HCT116 (cell line): ENCODE measurements around the gene TMEM178B. TPM values are rescaled to one million over a fixed set of nuclear protein-coding genes. Genes with fewer than 3 reads are reported as not detected.

Source experiments
- ATAC-seq: fragments of 200-7000 bp; cut with Tn5 transposase; 2 replicates; pipeline ENCODE4 v1.9.1; 2020; ENCODE audit warnings: mild to moderate bottlenecking, moderate library complexity
- BruUV-seq: library from RNA; stranded (reverse); fragments of 400-500 nt; replicated peaks from 2 replicates; lab custom pipeline; 2021; lab: Mats Ljungman, UMichigan
- CTCF ChIA-PET: fragments of 300-600 bp; sonication (Branson Sonifier 250); formaldehyde crosslinking; loops from one replicate; lab custom pipeline; 2021; ENCODE audit warnings: antibody characterized with exemption; lab: Charles Lee
- POLR2A ChIA-PET: fragments of 300-600, 350-600 bp; sonication (Branson Sonifier 250); formaldehyde crosslinking; loops from one replicate; lab custom pipeline; 2021; ENCODE audit warnings: antibody characterized with exemption; lab: Charles Lee
- RAD21 ChIA-PET, 2 experiments: fragments of 300-600 bp; sonication (Branson Sonifier 250); formaldehyde crosslinking; loops; one replicate each; lab custom pipeline; 2023; ENCODE audit warnings: low total read pairs in 2 of 2; ENCODE audit not compliant: uncharacterized antibody in 2 of 2, unreplicated experiment in 2 of 2, low non-redundant PET in 1 of 2; lab: Charles Lee
- DNase-seq: peaks from one replicate; pipeline ENCODE4 v3.0.0-alpha.2; 2010; ENCODE audit warnings: low read depth, low spot score
- H2AFZ ChIP-seq: fragments of 200-600 bp; shearing (Covaris generic), sonication (generic); 2 replicates; pipeline ENCODE4 v1.6.1; 2017; ENCODE audit warnings: low read depth, mixed run types, mixed read lengths, antibody characterized with exemption, low read length; ENCODE audit not compliant: poor library complexity, severe bottlenecking
- H3K27ac ChIP-seq: 2 replicates; pipeline ENCODE4 v1.5.1; 2012; ENCODE audit warnings: low read depth, low read length
- H3K27me3 ChIP-seq: fragments of 200-600 bp; sonication (generic); 2 replicates; pipeline ENCODE4 v1.6.1; 2016; ENCODE audit warnings: mixed run types, low read length, mixed read lengths; ENCODE audit not compliant: insufficient read depth
- H3K36me3 ChIP-seq, 2 experiments: fragments of 200-500 bp in 1 of 2; fragments of 200-600 bp in 1 of 2; sonication (Bioruptor generic) in 1 of 2; sonication (generic) in 1 of 2; 2 replicates each; pipeline versions ENCODE4 v1.5.1 to v1.6.1; 2014 to 2016; ENCODE audit warnings: low read length in 2 of 2, inconsistent platforms in 1 of 2, mixed read lengths in 1 of 2, mixed run types in 1 of 2; ENCODE audit not compliant: insufficient read depth in 2 of 2, control insufficient read depth in 1 of 2
- H3K4me1 ChIP-seq, 2 experiments: fragments of 200-600 bp in 1 of 2; sonication (generic) in 1 of 2; 2 replicates each; pipeline versions ENCODE4 v1.5.1 to v1.6.1; 2012 to 2017; ENCODE audit warnings: low read length in 2 of 2, inconsistent platforms in 1 of 2, mild to moderate bottlenecking in 1 of 2, mixed read lengths in 1 of 2, mixed run types in 1 of 2, moderate library complexity in 1 of 2; ENCODE audit not compliant: insufficient read depth in 2 of 2, control insufficient read depth in 1 of 2
- H3K4me2 ChIP-seq: fragments of 200-600 bp; sonication (generic); 2 replicates; pipeline ENCODE4 v1.6.1; 2017; ENCODE audit warnings: mixed run types, low read length, mixed read lengths
- H3K4me3 ChIP-seq, 2 experiments: fragments of 200-600 bp in 1 of 2; sonication (generic) in 1 of 2; replicated peaks in 1 of 2; 2 replicates each; pipeline ENCODE4 v1.5.1; 2011 to 2016; ENCODE audit warnings: low read length in 2 of 2, control low read depth in 1 of 2, low read depth in 1 of 2, mild to moderate bottlenecking in 1 of 2, mixed read lengths in 1 of 2, mixed run types in 1 of 2
- H3K79me2 ChIP-seq: fragments of 200-600 bp; sonication (generic); 2 replicates; pipeline ENCODE4 v1.6.1; 2017; ENCODE audit warnings: mild to moderate bottlenecking, mixed run types, low read length, moderate library complexity, mixed read lengths; ENCODE audit not compliant: insufficient read depth
- H3K9ac ChIP-seq: fragments of 200-600 bp; sonication (generic); 2 replicates; pipeline ENCODE4 v1.6.1; 2016; ENCODE audit warnings: low read length, mixed read lengths
- H3K9me2 ChIP-seq: fragments of 200-600 bp; sonication (generic), shearing (Covaris generic); 2 replicates; pipeline ENCODE4 v1.6.1; 2017; ENCODE audit warnings: mixed run types, mild to moderate bottlenecking, moderate library complexity; ENCODE audit not compliant: insufficient read depth
- H3K9me3 ChIP-seq, 2 experiments: fragments of 200-500 bp in 1 of 2; fragments of 200-600 bp in 1 of 2; sonication (Bioruptor generic) in 1 of 2; sonication (generic) in 1 of 2; 2 replicates each; pipeline ENCODE4 v1.6.1; 2014 to 2017; ENCODE audit warnings: low read length in 2 of 2, mixed read lengths in 2 of 2, inconsistent platforms in 1 of 2, low read depth in 1 of 2, mild to moderate bottlenecking in 1 of 2, mixed run types in 1 of 2, moderate library complexity in 1 of 2; ENCODE audit not compliant: control insufficient read depth in 1 of 2, insufficient read depth in 1 of 2
- H4K20me1 ChIP-seq: fragments of 200-600 bp; sonication (generic), shearing (Covaris generic); 2 replicates; pipeline ENCODE4 v1.6.1; 2017; ENCODE audit warnings: mixed run types, mild to moderate bottlenecking, moderate library complexity; ENCODE audit not compliant: insufficient read depth
- EGR1 ChIP-seq: IDR thresholded peaks from 2 replicates; pipeline ENCODE4 v1.6.1; 2012; ENCODE audit warnings: low read depth
- ELF1 ChIP-seq: IDR thresholded peaks from 2 replicates; pipeline ENCODE4 v1.6.1; 2012; ENCODE audit warnings: low read depth, borderline replicate concordance
- FOSL1 ChIP-seq: IDR thresholded peaks from 2 replicates; pipeline ENCODE4 v1.6.1; 2012; ENCODE audit warnings: low read depth
- JUND ChIP-seq: IDR thresholded peaks from 2 replicates; pipeline ENCODE4 v1.6.1; 2012
- POLR2A ChIP-seq: IDR thresholded peaks from 2 replicates; pipeline ENCODE4 v1.7.0; 2011; ENCODE audit warnings: borderline replicate concordance; ENCODE audit not compliant: insufficient read depth, insufficient read length; ENCODE audit errors: extremely low read depth
- POLR2AphosphoS5 ChIP-seq: IDR thresholded peaks from 2 replicates; pipeline ENCODE4 v1.6.1; 2011; ENCODE audit warnings: mild to moderate bottlenecking, low read depth, low read length, moderate library complexity
- RAD21 ChIP-seq: IDR thresholded peaks from 2 replicates; pipeline ENCODE4 v1.6.1; 2012; ENCODE audit warnings: low read depth, mild to moderate bottlenecking
- SIN3A ChIP-seq: IDR thresholded peaks from 2 replicates; pipeline ENCODE4 v1.6.1; 2012; ENCODE audit warnings: low read depth
- SRF ChIP-seq: IDR thresholded peaks from 2 replicates; pipeline ENCODE4 v1.6.1; 2012; ENCODE audit warnings: low read depth
- TCF7L2 ChIP-seq: IDR thresholded peaks from 2 replicates; pipeline ENCODE4 v1.7.0; 2011; ENCODE audit warnings: borderline replicate concordance, inconsistent platforms; ENCODE audit not compliant: insufficient read depth, insufficient read length; ENCODE audit errors: extremely low read depth
- YY1 ChIP-seq: IDR thresholded peaks from 2 replicates; pipeline ENCODE4 v1.6.1; 2011; ENCODE audit warnings: low read length, low read depth, moderate library complexity, mild to moderate bottlenecking; ENCODE audit not compliant: insufficient replicate concordance; ENCODE audit errors: extremely low read depth
- ZBTB33 ChIP-seq: IDR thresholded peaks from 2 replicates; pipeline ENCODE4 v1.6.1; 2011; ENCODE audit warnings: mild to moderate bottlenecking, low read length, moderate library complexity; ENCODE audit not compliant: insufficient replicate concordance; ENCODE audit errors: extremely low read depth
- ZFX ChIP-seq: fragments of 450-650 bp; IDR thresholded peaks from 2 replicates; pipeline ENCODE4 v1.6.1; 2017
- intact Hi-C: fragments of 100-400 bp; cut with micrococcal nuclease; formaldehyde crosslinking; loops from 2 replicates; pipeline ENCODE4 v1.10.0; 2022
- total RNA-seq: library from RNA; stranded (reverse); gene quantifications from one replicate; pipeline ENCODE4 v1.2.1, GENCODE V29; 2021; ENCODE audit not compliant: unreplicated experiment

TMEM178B gene
- total RNA-seq, 1 experiment from 2014 or later, result 0.02 TPM

- RAD21 ChIA-PET, result no interaction called here
Observed at GRCh38 chr7:141339603-141340002, 265.7 kb downstream of the TMEM178B start.

GRCh38 chr7:141340991-141341390, 267.1 kb downstream of the TMEM178B start:
- DNase-seq (no peak), ATAC-seq (no peak)
- CTCF ChIA-PET, result no interaction called here
- Histone ChIP-seq H2AFZ (no peak overlapping the region), H3K4me2 (no peak overlapping the region), H3K36me3 (no peaks in the 10 kb centered on the region), H3K9me2 (no peaks in the 10 kb centered on the region), H3K27me3 (peaks cover 54% of the 10 kb centered on the region), H3K79me2 (no peaks in the 10 kb centered on the region), H4K20me1 (no peaks in the 10 kb centered on the region), H3K9me3 (no peaks in the 10 kb centered on the region), H3K9ac (no peak overlapping the region), H3K4me1 (no peaks in the 10 kb centered on the region), H3K27ac (no peak overlapping the region), H3K4me3 (no peak overlapping the region)
- TF ChIP-seq JUND, result no peak
- TF ChIP-seq POLR2A, result no peak
- TF ChIP-seq SIN3A, result no peak
- TF ChIP-seq FOSL1, result no peak
- TF ChIP-seq TCF7L2, result no peak
- no peak for TF ChIP-seq ZFX
- TF ChIP-seq POLR2AphosphoS5, result no peak
- intact Hi-C loops, result no loop called here
- POLR2A ChIA-PET, result no interaction called here
- BruUV-seq, result no TSS peak
- RAD21 ChIA-PET, result no interaction called here

More at GRCh38 chr7:141339603-141340002, 265.7 kb downstream of the TMEM178B start:
- no peaks in the 10 kb centered on the region for H3K79me2 ChIP-seq
- no peaks in the 10 kb centered on the region for H3K9me2 ChIP-seq
- no peaks in the 10 kb centered on the region for H4K20me1 ChIP-seq
- no peak overlapping the region for H3K27ac ChIP-seq
- TF ChIP-seq SRF, result no peak
- no peak for TF ChIP-seq RAD21
- no peak for TF ChIP-seq YY1
- TF ChIP-seq EGR1, result no peak
- no peak for TF ChIP-seq ZFX
- TF ChIP-seq ELF1, result no peak
- no peak for TF ChIP-seq ZBTB33
- no peaks in the 10 kb centered on the region for H3K36me3 ChIP-seq
- H3K4me3 ChIP-seq, result no peak overlapping the region
- ChIA-PET CTCF (no interaction called here), POLR2A (no interaction called here)
- H3K9me3 ChIP-seq, result no peaks in the 10 kb centered on the region
- no peak overlapping the region for H3K9ac ChIP-seq
- intact Hi-C loops, result no loop called here
- ATAC-seq (no peak), DNase-seq (no peak)
- no TSS peak for BruUV-seq
- peaks cover 44% of the 10 kb centered on the region for H3K27me3 ChIP-seq
- no peak overlapping the region for H2AFZ ChIP-seq
- no peak overlapping the region for H3K4me2 ChIP-seq
- no peaks in the 10 kb centered on the region for H3K4me1 ChIP-seq
